ENCODE measurements around the gene BCLAF3. TPM values are rescaled to one million over a fixed set of nuclear protein-coding genes. Genes with fewer than 3 reads are reported as not detected.

BCLAF3 gene
- total and polyA plus RNA-seq, 2 experiments from 2014 or later: 6.6 to 7.0 TPM

- Histone ChIP-seq H3K9me2 (replicated peaks; ENCODE audit: insufficient read depth) (no peaks in the 10 kb centered on the region), H3K36me3 (replicated peaks; ENCODE audit: insufficient read depth, low read depth) (no peaks in the 10 kb centered on the region), H3K9me3 (ENCODE audit: low read depth) (no peaks in the 10 kb centered on the region), H3K27ac (no peak overlapping the region), H4K20me1 (ENCODE audit: insufficient read depth, poor library complexity, severe bottlenecking) (no peaks in the 10 kb centered on the region), H2AFZ (no peak overlapping the region), H3K27me3 (no peaks in the 10 kb centered on the region), H3K4me3 (no peak overlapping the region), H3K79me2 (peaks cover 3% of the 10 kb centered on the region), H3K4me2 (no peak overlapping the region), H3K4me1 (ENCODE audit: insufficient read depth) (no peaks in the 10 kb centered on the region)
- DNase-seq (ENCODE audit: low spot score): no peak
- TF ChIP-seq, protein P1, sequence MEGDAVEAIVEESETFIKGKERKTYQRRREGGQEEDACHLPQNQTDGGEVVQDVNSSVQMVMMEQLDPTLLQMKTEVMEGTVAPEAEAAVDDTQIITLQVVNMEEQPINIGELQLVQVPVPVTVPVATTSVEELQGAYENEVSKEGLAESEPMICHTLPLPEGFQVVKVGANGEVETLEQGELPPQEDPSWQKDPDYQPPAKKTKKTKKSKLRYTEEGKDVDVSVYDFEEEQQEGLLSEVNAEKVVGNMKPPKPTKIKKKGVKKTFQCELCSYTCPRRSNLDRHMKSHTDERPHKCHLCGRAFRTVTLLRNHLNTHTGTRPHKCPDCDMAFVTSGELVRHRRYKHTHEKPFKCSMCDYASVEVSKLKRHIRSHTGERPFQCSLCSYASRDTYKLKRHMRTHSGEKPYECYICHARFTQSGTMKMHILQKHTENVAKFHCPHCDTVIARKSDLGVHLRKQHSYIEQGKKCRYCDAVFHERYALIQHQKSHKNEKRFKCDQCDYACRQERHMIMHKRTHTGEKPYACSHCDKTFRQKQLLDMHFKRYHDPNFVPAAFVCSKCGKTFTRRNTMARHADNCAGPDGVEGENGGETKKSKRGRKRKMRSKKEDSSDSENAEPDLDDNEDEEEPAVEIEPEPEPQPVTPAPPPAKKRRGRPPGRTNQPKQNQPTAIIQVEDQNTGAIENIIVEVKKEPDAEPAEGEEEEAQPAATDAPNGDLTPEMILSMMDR (IDR thresholded peaks at IDR 0.05; ENCODE audit: poor library complexity): no peak
- TF ChIP-seq EZH2phosphoT487 (IDR thresholded peaks at IDR 0.05; ENCODE audit: low read depth, severe bottlenecking, unreplicated experiment) (no peak), EZH2 (IDR thresholded peaks at IDR 0.05; ENCODE audit: borderline replicate concordance) (no peak)
- 76% methylated on average over 1 of the region's 1 CpG for WGBS (ENCODE audit: low lambda C conversion rate, missing lambda C conversion rate)
These were observed 24.8 kb downstream of the BCLAF3 start for GRCh38 chrX:19966056-19966455.

DNA sequence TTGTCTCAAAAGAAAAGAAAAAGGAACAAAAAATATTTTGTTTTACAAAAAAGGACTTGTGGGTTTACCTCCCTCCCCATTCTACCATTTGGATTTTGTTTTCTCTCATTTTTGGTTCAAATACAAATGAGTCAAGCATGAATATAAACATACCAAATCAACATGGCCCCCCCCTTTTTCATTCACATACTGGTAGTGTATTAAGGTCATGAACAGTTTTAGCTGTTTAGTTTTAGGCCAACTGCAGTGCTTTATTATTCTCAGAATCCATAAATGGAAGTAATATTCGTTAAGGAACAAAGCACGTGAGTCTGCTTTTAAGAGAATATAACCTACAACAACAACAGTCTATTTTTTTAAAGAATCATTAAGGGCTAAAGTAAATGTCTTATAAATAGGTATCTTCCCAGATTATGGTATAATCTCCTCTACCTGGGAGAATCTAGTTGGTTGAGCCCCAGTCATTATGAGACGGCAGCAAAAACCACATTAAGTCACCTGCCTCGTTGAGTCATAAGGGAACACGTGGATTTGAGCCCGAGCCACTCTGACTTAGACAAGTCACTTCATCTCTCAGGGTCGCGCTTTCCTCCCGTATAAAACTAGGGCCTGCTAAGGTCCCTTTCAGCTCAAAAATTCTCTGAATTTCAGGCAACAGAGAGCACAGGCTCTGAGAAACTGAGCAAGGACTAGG is 26.7 kb downstream of the BCLAF3 start:
- H3K27ac ChIP-seq: no peak overlapping the region
- no peaks in the 10 kb centered on the region for H3K9me3 ChIP-seq (ENCODE audit: low read depth)
- no peaks in the 10 kb centered on the region for H4K20me1 ChIP-seq (ENCODE audit: insufficient read depth, poor library complexity, severe bottlenecking)
- 82% methylated on average over 9 of the region's 9 CpGs for WGBS (ENCODE audit: low lambda C conversion rate, missing lambda C conversion rate)
- DNase-seq (ENCODE audit: low spot score): no peak
- H3K4me3 ChIP-seq: no peak overlapping the region
- TF ChIP-seq EZH2 (IDR thresholded peaks at IDR 0.05; ENCODE audit: borderline replicate concordance) (no peak), EZH2phosphoT487 (IDR thresholded peaks at IDR 0.05; ENCODE audit: low read depth, severe bottlenecking, unreplicated experiment) (no peak)
- TF ChIP-seq, protein P1 (IDR thresholded peaks at IDR 0.05; ENCODE audit: poor library complexity): no peak
- no peaks in the 10 kb centered on the region for H3K27me3 ChIP-seq
- no peaks in the 10 kb centered on the region for H3K4me1 ChIP-seq (ENCODE audit: insufficient read depth)
- H3K9me2 ChIP-seq (replicated peaks; ENCODE audit: insufficient read depth): no peaks in the 10 kb centered on the region
- no peak overlapping the region for H2AFZ ChIP-seq
- H3K36me3 ChIP-seq (replicated peaks; ENCODE audit: insufficient read depth, low read depth): no peaks in the 10 kb centered on the region
- H3K79me2 ChIP-seq: no peaks in the 10 kb centered on the region
- H3K4me2 ChIP-seq: no peak overlapping the region

- H3K9me2 ChIP-seq (replicated peaks; ENCODE audit: insufficient read depth): no peaks in the 10 kb centered on the region
- 78% methylated on average over 1 of the region's 1 CpG for WGBS (ENCODE audit: low lambda C conversion rate, missing lambda C conversion rate)
- no peaks in the 10 kb centered on the region for H3K36me3 ChIP-seq (replicated peaks; ENCODE audit: insufficient read depth, low read depth)
- no peak overlapping the region for H3K27ac ChIP-seq
- H3K9me3 ChIP-seq (ENCODE audit: low read depth): no peaks in the 10 kb centered on the region
- TF ChIP-seq EZH2phosphoT487 (IDR thresholded peaks at IDR 0.05; ENCODE audit: low read depth, severe bottlenecking, unreplicated experiment) (no peak), EZH2 (IDR thresholded peaks at IDR 0.05; ENCODE audit: borderline replicate concordance) (no peak)
- H3K4me2 ChIP-seq: no peak overlapping the region
- no peak overlapping the region for H2AFZ ChIP-seq
- no peaks in the 10 kb centered on the region for H4K20me1 ChIP-seq (ENCODE audit: insufficient read depth, poor library complexity, severe bottlenecking)
- H3K4me1 ChIP-seq (ENCODE audit: insufficient read depth): no peaks in the 10 kb centered on the region
- no peak overlapping the region for H3K4me3 ChIP-seq
- H3K79me2 ChIP-seq: no peaks in the 10 kb centered on the region
- no peak for DNase-seq (ENCODE audit: low spot score)
- H3K27me3 ChIP-seq: no peaks in the 10 kb centered on the region
These were observed 29.9 kb downstream of the BCLAF3 start for GRCh38 chrX:19960913-19961312.

- DNase-seq (ENCODE audit: low spot score): no peak
- no peaks in the 10 kb centered on the region for H3K36me3 ChIP-seq (replicated peaks; ENCODE audit: insufficient read depth, low read depth)
- no peak overlapping the region for H3K4me2 ChIP-seq
- no peaks in the 10 kb centered on the region for H3K79me2 ChIP-seq
- H3K4me3 ChIP-seq: no peak overlapping the region
- TF ChIP-seq EZH2 (IDR thresholded peaks at IDR 0.05; ENCODE audit: borderline replicate concordance) (no peak), EZH2phosphoT487 (IDR thresholded peaks at IDR 0.05; ENCODE audit: low read depth, severe bottlenecking, unreplicated experiment) (no peak)
- TF ChIP-seq, protein P1 (IDR thresholded peaks at IDR 0.05; ENCODE audit: poor library complexity): no peak
- no peak overlapping the region for H3K27ac ChIP-seq
- H3K4me1 ChIP-seq (ENCODE audit: insufficient read depth): no peaks in the 10 kb centered on the region
- no peaks in the 10 kb centered on the region for H3K9me3 ChIP-seq (ENCODE audit: low read depth)
- H3K27me3 ChIP-seq: no peaks in the 10 kb centered on the region
- no peaks in the 10 kb centered on the region for H3K9me2 ChIP-seq (replicated peaks; ENCODE audit: insufficient read depth)
- no peaks in the 10 kb centered on the region for H4K20me1 ChIP-seq (ENCODE audit: insufficient read depth, poor library complexity, severe bottlenecking)
- 70% methylated on average over 6 of the region's 6 CpGs for WGBS (ENCODE audit: low lambda C conversion rate, missing lambda C conversion rate)
- H2AFZ ChIP-seq: no peak overlapping the region
These were observed 32.0 kb downstream of the BCLAF3 start for GRCh38 chrX:19958552-19959486.

All from hepatocyte (in vitro differentiated cells).